Subcutaneous adipose tissue (tissue), 4 donors: Measurements from ENCODE around the gene AUNIP. TPM values are rescaled to one million over a fixed set of nuclear protein-coding genes. Genes with fewer than 3 reads are reported as not detected.

Experiments
- CTCF ChIP-seq: fragments of 450-650 bp; IDR thresholded peaks from one replicate; pipeline ENCODE4 v1.5.1; 2016; ENCODE audit warnings: low read depth, mild to moderate bottlenecking, control low read depth, antibody characterized with exemption, moderate library complexity
- total RNA-seq, 4 donors: library from RNA; depleted of rRNA; stranded (reverse); fragments of >200 nt; gene quantifications; one replicate each; pipeline ENCODE4 v1.1.0, GENCODE V29; 2016

Gene AUNIP
- total RNA-seq, 4 donors from 2014 or later: 1.9 TPM; not detected in 3

DNA sequence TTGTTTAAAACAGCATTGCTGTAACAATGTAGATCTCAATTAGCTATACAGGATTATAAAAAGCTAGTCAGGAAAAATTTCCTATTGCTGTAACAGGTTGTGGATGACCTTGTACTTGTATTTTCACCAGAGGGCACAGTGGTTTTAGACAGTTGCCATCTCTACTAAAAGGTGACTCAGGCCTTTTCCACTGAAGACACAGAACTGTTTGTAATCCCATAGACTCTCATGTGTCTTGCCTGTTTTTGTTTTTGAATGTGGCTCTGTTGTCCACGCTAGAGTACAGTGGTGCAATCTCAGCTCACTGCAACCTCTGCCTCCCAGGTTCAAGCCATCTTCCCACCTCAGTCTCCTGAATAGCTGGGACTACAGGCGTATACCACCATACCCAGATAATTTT, 33.7 kb downstream of the AUNIP start:
- TF ChIP-seq CTCF: no peak

DNA sequence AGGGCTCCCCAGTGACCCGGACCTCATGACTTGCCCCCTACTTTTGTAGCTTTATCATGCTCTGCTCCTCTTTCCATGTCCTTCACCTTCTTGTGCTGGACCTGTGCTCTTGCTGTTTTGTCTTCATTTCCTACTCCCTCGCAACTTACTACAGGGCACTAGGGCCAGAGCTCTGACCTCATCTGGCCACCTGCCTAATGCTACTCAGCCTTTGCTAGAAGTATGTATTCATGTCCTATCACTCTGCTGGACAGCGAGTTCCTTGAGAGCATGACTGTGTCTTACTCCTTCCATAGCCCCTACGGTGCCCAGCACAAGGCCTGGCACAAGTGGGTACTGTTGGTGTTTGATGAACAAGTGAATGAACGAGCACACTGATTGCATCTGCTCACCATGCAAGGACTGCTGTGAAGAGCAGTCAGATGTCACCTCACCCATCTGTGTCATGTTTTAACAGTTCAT, 37.6 kb downstream of the AUNIP start:
- no peak for TF ChIP-seq CTCF

GRCh38 chr1:25821112-25821476, 38.2 kb downstream of the AUNIP start:
- no peak for TF ChIP-seq CTCF

- TF ChIP-seq CTCF: no peak
These were observed 38.8 kb downstream of the AUNIP start for GRCh38 chr1:25820247-25821111.

GRCh38 chr1:25819491-25820246, 39.6 kb downstream of the AUNIP start, which contains the start of gene MTFR1L:
TSS of gene MTFR1L (plus strand) at chr1:25819954. CDS start at chr1:25823105, 3,151 bp downstream.
- no peak for TF ChIP-seq CTCF

GRCh38 chr1:25818569-25818968, 40.7 kb downstream of the AUNIP start:
- TF ChIP-seq CTCF: no peak
